Measurements from ENCODE around the gene MSH2. TPM values are rescaled to one million over a fixed set of nuclear protein-coding genes. Genes with fewer than 3 reads are reported as not detected.

The MSH2 gene
- total RNA-seq, 2 experiments from 2014 or later, result 74.5 to 75.2 TPM

- no peaks in the 10 kb centered on the region for H3K36me3 Mint-ChIP-seq
- H3K4me3 Mint-ChIP-seq, result peak overlapping the region; percentile 73
- DNase-seq, result no peak
- peaks cover 14% of the 10 kb centered on the region for H3K4me1 Mint-ChIP-seq
- no peaks in the 10 kb centered on the region for H3K27me3 Mint-ChIP-seq
- H3K9me3 Mint-ChIP-seq, result no peaks in the 10 kb centered on the region
- H3K27ac Mint-ChIP-seq, result no peak overlapping the region
These were observed 116.8 kb downstream of the MSH2 start for GRCh38 chr2:47519604-47520301.

- Mint-ChIP-seq H3K27me3 (no peaks in the 10 kb centered on the region), H3K4me1 (peaks cover 14% of the 10 kb centered on the region), H3K4me3 (peak overlapping the region; percentile 73), H3K27ac (peak overlapping the region; percentile 27), H3K9me3 (no peaks in the 10 kb centered on the region), H3K36me3 (no peaks in the 10 kb centered on the region)
- DNase-seq, result no peak
These were observed 117.3 kb downstream of the MSH2 start for GRCh38 chr2:47520302-47520630.

- DNase-seq, result peak; percentile 77
- Mint-ChIP-seq H3K27ac (peak overlapping the region; percentile 94), H3K4me1 (peaks cover 14% of the 10 kb centered on the region), H3K27me3 (no peaks in the 10 kb centered on the region), H3K36me3 (no peaks in the 10 kb centered on the region), H3K4me3 (peak overlapping the region; percentile 87), H3K9me3 (no peaks in the 10 kb centered on the region)
These were observed 118.1 kb downstream of the MSH2 start for GRCh38 chr2:47520825-47521665.

- Mint-ChIP-seq H3K36me3 (no peaks in the 10 kb centered on the region), H3K9me3 (no peaks in the 10 kb centered on the region), H3K4me1 (peaks cover 14% of the 10 kb centered on the region), H3K27ac (peak overlapping the region; percentile 45), H3K27me3 (no peaks in the 10 kb centered on the region), H3K4me3 (peak overlapping the region; percentile 87)
- no peak for DNase-seq
These were observed 118.8 kb downstream of the MSH2 start for GRCh38 chr2:47521666-47522285.

GRCh38 chr2:47525167-47525566, 122.2 kb downstream of the MSH2 start:
- no peaks in the 10 kb centered on the region for H3K36me3 Mint-ChIP-seq
- H3K27me3 Mint-ChIP-seq, result no peaks in the 10 kb centered on the region
- DNase-seq, result no peak
- H3K27ac Mint-ChIP-seq, result no peak overlapping the region
- peaks cover 7% of the 10 kb centered on the region for H3K4me1 Mint-ChIP-seq
- H3K9me3 Mint-ChIP-seq, result no peaks in the 10 kb centered on the region
- H3K4me3 Mint-ChIP-seq, result no peak overlapping the region

GRCh38 chr2:47528455-47528854, 125.5 kb downstream of the MSH2 start:
- Mint-ChIP-seq H3K27ac (no peak overlapping the region), H3K4me3 (no peak overlapping the region), H3K27me3 (no peaks in the 10 kb centered on the region), H3K4me1 (no peaks in the 10 kb centered on the region), H3K36me3 (no peaks in the 10 kb centered on the region), H3K9me3 (no peaks in the 10 kb centered on the region)
- DNase-seq, result no peak

GRCh38 chr2:47528874-47529273, 125.9 kb downstream of the MSH2 start:
- H3K4me1 Mint-ChIP-seq, result peaks cover 3% of the 10 kb centered on the region
- no peak for DNase-seq
- no peaks in the 10 kb centered on the region for H3K27me3 Mint-ChIP-seq
- no peak overlapping the region for H3K4me3 Mint-ChIP-seq
- H3K27ac Mint-ChIP-seq, result no peak overlapping the region
- H3K36me3 Mint-ChIP-seq, result no peaks in the 10 kb centered on the region
- no peaks in the 10 kb centered on the region for H3K9me3 Mint-ChIP-seq

GRCh38 chr2:47530105-47530760, 127.3 kb downstream of the MSH2 start:
- no peak for DNase-seq
- Mint-ChIP-seq H3K4me3 (no peak overlapping the region), H3K27ac (no peak overlapping the region), H3K9me3 (no peaks in the 10 kb centered on the region), H3K27me3 (no peaks in the 10 kb centered on the region), H3K36me3 (no peaks in the 10 kb centered on the region), H3K4me1 (peaks cover 4% of the 10 kb centered on the region)

GRCh38 chr2:47531378-47532042, 128.6 kb downstream of the MSH2 start:
- no peak for DNase-seq
- peaks cover 4% of the 10 kb centered on the region for H3K4me1 Mint-ChIP-seq
- H3K36me3 Mint-ChIP-seq, result no peaks in the 10 kb centered on the region
- no peaks in the 10 kb centered on the region for H3K9me3 Mint-ChIP-seq
- H3K27me3 Mint-ChIP-seq, result no peaks in the 10 kb centered on the region
- H3K4me3 Mint-ChIP-seq, result no peak overlapping the region
- no peak overlapping the region for H3K27ac Mint-ChIP-seq

Other genes with a start within 250 kb of the MSH2 start
- not detected for gene STPG4, start 247.8 kb upstream of the MSH2 start, total RNA-seq
- 100 to 1,000 TPM; 510 to 512 TPM for gene CALM2, start 226.6 kb upstream of the MSH2 start, total RNA-seq
- 1 to 10 TPM in 1 of 2 experiments, under 1 TPM in 1; 0.46 to 1.0 TPM for gene EPCAM, start 33.8 kb upstream of the MSH2 start, total RNA-seq
- under 1 TPM; 0.33 to 0.38 TPM for gene KCNK12, start 167.8 kb downstream of the MSH2 start, total RNA-seq

All from activated naive CD8-positive, alpha-beta T cell treated with anti-CD3 and anti-CD28 coated beads for 36 hours (primary cell).